GM18867 (cell line): ENCODE measurements around the gene E4F1.
A peak's percentile ranks its signal among the peaks of the same experiment; 100 is the strongest.
"Not testable (repeated sequence)": the region's sequence is repeated elsewhere in the genome, so short reads cannot be mapped to it uniquely, and the experiment has no call there.

Experiments
- ATAC-seq: cut with Tn5 transposase; IDR thresholded peaks from one replicate; pipeline ENCODE4 v1.9.1; 2021; ENCODE audit warnings: mild to moderate bottlenecking, moderate library complexity; ENCODE audit not compliant: unreplicated experiment

E4F1 gene

DNA sequence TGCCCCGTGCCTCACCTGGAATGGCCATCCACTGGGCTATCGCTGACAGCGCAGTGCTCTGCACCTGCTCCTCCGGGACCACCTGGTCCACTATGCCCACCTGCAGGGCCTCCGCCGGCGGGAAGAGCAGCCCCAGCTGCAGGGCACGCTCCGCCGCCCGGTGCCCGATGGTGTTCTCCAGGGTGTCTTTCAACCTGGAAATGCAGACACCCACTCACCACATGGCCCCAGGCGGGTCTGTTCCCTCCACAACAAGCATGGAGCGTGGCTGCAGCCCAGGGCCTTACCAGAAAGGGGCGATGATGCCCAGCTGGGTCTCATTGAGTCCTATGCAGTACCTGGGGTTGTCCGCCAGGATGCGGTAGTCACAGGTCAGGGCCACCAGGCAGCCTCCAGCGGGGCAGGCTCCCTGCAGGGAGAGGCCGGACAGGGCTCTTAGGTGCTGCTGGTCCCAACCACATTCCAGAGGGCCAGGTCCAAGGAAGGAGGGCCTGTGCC is 19.7 kb downstream of the E4F1 start:
- no peak for ATAC-seq

- ATAC-seq, result no peak
These were observed 20.4 kb downstream of the E4F1 start for GRCh38 chr16:2243781-2244180.

DNA sequence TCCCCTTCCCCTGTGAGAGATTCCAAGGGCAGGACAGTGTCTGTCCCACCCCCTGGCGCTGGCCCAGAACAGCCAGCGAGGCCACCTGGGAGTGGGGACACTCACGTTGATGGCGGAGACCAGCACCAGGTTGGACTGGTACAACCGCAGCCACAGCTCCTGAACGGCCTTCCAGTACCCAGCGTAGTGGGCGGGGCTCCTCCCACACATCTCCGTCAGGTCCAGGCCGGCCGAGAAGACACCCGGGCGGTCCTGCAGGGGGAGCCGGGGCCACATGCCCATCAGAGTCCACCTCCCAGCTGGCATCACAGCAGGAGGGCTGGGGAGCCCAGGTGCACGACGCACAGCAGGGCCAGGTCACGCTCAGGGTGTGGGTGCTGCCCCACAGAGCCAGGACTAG is 20.9 kb downstream of the E4F1 start:
- no peak for ATAC-seq

GRCh38 chr16:2244926-2245795 is 21.8 kb downstream of the E4F1 start:
- ATAC-seq, result no peak

GRCh38 chr16:2246301-2246885 is 23.0 kb downstream of the E4F1 start:
- no peak for ATAC-seq

DNA sequence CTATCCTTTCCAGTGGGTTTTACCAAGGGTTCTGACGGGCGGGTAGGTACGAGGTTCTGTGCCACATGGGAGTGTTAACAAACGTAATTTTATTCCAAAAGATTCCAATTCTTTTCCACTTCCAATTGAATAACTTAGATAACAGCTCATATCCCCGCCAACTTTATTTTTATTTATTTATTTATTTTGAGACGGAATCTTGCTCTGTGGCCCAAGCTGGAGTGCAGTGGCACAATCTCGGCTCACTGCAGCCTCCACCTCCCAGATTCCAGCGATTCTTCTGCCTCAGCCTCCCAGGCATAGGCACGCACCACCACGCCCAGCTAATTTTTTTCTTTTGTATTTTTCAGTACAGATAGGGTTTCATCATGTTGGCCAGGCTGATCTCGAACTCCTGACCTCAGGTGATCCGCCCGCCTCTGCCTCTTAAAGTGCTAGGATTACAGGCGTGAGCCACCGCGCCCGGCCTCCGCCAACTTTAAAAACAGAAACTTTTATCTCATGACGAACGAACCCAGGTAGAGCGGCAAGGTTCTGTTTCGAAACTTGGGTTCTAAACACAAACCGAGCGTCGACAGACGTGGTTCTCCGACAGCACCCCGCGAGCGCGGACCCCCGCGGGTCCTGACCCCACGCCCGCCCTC is 27.4 kb downstream of the E4F1 start:
- ATAC-seq, result no peak

GRCh38 chr16:2251296-2252111 is 28.1 kb downstream of the E4F1 start, which contains the start of gene ECI1:
ECI1 (minus strand) TSS chr16:2251587; CDS start chr16:2251566, 21 bp downstream.
- ATAC-seq, result peak; percentile 91

DNA sequence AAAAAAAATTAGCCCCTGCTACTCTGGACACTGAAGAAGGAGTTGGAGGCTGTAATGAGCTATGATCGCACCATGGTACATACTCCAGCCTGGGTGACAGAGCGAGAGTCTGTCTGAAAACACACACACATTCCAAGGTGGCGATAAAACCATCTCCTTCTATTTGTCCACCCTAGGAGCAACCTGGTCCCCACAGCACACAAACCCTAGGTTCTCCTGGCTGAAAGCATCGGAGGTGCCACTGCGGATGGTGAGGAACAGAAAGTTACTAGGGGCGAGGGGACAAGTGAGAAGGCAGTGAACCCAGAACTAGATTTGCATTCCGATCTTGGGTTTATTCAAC is 29.4 kb downstream of the E4F1 start:
- ATAC-seq, result no peak

DNA sequence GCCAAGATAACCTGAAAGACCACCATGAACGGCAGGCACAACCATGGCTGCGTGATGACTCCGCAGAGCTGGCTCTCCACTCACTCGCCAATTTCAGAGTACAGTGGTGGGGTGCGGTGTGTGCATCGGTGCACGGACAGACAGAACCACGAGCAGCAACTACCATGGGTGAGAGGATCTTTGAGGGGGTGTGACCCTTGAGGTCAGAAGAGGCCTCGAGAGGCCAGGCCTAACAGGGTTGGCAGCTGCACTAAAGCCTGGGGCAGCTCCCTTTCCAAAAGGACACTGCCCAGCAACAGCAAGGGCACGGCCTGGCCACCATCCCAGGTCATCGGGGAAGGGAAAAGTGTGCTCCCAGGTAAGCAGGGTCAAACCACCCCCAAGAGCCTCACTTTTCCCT is 29.9 kb downstream of the E4F1 start:
- no peak for ATAC-seq

GRCh38 chr16:2256531-2257140 is 33.2 kb downstream of the E4F1 start:
- ATAC-seq, result no peak

GRCh38 chr16:2257726-2258125 is 34.3 kb downstream of the E4F1 start:
- ATAC-seq, result no peak

- ATAC-seq, result not testable (repeated sequence)
These were observed 35.1 kb downstream of the E4F1 start for GRCh38 chr16:2258530-2258929.

DNA sequence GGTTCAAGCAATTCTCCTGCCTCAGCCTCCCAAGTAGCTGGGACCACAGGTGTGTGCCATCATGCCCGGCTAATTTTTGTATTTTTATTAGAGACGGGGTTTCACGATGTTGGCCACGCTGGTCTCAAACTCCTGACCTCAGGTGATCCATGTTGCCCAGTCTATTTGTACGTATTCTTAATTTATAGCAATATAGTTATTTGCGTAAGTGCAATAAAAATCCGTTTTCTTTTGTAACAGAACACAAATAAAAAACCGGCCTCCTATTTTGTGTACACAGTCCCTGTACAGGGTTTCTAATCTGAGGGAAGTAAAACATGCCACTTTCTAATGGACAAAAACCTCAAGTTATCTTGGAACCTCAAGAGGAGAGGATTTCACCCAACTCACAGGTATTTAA is 36.9 kb downstream of the E4F1 start:
- no peak for ATAC-seq

- ATAC-seq, result not testable (repeated sequence)
These were observed 39.6 kb downstream of the E4F1 start for GRCh38 chr16:2263026-2263425.

DNA sequence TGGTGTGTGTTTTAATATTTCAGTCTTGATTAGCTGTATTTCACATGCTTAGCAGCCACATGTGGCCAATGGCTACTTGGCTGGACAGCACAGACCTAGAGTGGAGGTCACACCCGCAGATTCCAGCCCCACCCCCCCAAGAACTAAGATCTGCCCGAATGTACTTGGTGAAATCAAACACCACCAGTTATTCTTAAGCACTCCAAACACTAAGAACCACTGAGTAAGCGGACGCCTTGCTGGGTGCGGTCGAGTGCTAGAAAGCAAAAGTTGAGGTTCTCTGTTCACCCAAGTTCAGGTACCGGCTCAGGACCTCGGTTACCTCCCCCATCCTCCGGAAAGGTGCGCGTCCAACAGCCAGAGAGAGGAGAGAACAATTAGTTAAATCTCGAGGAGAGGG is 43.5 kb downstream of the E4F1 start:
- ATAC-seq, result not testable (repeated sequence)

- peak; percentile 64 for ATAC-seq
These were observed 44.1 kb downstream of the E4F1 start for GRCh38 chr16:2267505-2267912.

- peak; percentile 79 for ATAC-seq
These were observed 44.7 kb downstream of the E4F1 start, which contains the start of gene RNPS1 for GRCh38 chr16:2267913-2268666. RNPS1 (minus strand) TSS chr16:2268126; CDS start chr16:2264643, 3,483 bp downstream.

GRCh38 chr16:2270070-2270462 is 46.7 kb downstream of the E4F1 start:
- no peak for ATAC-seq

DNA sequence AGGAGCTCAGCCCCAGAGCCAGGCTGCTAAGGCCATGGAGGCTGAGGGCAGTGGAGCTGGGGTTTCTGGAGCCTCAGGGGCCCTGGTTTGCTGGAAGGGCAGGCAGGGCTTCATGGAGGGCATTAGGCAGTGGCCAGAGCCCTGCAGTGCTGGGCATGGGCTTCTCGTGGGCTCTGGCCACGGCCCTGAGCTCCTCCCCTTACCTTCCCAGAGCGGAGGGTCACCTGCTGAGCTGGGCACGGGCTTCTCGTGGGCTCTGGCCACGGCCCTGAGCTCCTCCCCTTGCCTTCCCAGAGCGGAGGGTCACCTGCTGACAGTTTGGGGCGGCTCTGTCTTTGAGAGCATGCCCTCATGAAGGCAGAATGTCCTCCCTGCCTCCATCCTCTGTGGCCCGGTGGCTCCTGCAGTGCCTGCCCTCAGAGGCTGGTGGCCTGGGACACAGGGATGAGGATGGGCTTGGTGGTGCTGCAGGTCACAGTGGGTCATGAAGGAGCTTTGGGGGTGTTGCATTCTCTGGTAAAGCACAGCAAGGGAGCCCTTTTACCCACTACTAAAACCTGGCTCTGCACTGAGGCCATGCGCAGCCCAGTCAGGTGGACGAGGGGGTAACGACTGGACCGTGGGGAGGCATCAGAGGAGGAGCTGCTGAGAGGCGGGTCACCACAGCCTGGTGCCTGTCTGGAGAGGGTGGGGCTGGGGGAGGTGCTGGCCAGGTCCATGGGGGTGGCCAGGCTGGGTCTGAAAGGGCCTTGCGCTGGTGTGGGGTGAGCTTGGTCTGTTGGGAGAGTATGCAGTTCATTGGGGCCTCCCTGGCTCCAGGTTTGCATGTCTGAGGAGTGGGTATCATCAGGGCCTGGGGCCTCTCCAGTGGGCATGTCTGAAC is 47.4 kb downstream of the E4F1 start:
- ATAC-seq, result no peak
